HG02642 (cell line): ENCODE results near the gene NECAB3.
A peak's percentile ranks its signal among the peaks of the same experiment; 100 is the strongest.
"Not testable (repeated sequence)": the region's sequence is repeated elsewhere in the genome, so short reads cannot be mapped to it uniquely, and the experiment has no call there.

Experiments used
- ATAC-seq: cut with Tn5 transposase; IDR thresholded peaks from one replicate; pipeline ENCODE4 v1.9.1; 2021; ENCODE audit warnings: mild to moderate bottlenecking; ENCODE audit not compliant: unreplicated experiment, poor library complexity

Gene NECAB3

DNA sequence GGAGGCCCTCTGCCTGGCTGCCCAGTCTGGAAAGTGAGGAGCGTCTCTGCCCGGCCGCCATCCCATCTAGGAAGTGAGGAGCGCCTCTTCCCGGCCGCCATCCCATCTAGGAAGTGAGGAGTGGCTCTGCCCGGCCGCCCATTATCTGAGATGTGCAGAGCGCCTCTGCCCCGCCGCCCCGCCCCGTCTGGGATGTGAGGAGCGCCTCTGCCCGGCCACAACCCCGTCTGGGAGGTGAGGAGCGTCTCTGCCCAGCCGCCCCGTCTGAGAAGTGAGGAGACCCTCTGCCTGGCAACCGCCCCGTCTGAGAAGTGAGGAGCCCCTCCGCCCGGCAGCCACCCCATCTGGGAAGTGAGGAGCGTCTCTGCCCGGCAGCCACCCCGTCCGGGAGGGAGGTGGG lies 24.7 kb upstream of the NECAB3 start:
- ATAC-seq, result not testable (repeated sequence)

- no peak for ATAC-seq
These were observed 22.9 kb upstream of the NECAB3 start for GRCh38 chr20:33697129-33697528.

DNA sequence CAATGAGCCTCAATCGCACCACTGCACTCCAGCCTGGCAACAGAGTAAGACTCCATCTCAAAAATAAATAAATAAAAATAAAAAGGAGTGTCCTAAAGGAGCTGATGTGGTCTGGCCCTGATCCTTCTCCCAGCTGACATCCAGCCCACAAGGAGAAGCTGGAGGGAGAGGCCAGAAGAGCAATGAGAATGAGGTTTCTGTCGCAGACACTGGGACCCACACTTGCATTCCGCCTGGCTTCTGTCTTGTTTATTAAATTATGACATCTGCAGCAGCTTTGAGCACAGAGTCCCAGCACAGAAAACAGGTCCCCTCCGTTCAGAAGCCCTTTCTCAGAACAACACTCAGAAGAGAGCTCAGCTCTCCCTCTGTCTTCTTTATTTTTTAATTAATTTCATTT lies 22.2 kb upstream of the NECAB3 start:
- no peak for ATAC-seq

- ATAC-seq, result no peak
These were observed 20.4 kb upstream of the NECAB3 start for GRCh38 chr20:33694639-33695012.

- ATAC-seq, result no peak
These were observed 19.8 kb upstream of the NECAB3 start for GRCh38 chr20:33693741-33694638.

GRCh38 chr20:33693289-33693688 lies 19.1 kb upstream of the NECAB3 start:
- no peak for ATAC-seq

DNA sequence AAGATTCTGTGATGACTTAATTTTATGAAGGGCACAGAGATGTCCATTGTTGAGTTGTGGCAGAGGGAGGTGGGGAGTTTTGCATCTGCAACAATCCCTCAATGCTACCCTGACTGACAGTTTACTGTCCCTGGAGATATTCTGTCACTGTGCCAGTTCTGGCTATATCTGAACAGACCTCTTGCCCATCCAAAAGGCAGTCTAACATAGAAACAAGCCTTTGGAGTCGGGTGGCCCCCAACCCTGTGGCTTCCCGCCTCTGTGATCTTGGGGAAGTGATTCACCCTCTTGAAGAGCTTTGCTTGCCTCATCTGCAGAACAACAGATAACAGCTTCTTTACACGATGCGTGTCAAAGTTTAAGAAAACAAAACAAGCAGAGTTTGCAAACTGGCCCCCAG lies 15.7 kb upstream of the NECAB3 start:
- no peak for ATAC-seq

DNA sequence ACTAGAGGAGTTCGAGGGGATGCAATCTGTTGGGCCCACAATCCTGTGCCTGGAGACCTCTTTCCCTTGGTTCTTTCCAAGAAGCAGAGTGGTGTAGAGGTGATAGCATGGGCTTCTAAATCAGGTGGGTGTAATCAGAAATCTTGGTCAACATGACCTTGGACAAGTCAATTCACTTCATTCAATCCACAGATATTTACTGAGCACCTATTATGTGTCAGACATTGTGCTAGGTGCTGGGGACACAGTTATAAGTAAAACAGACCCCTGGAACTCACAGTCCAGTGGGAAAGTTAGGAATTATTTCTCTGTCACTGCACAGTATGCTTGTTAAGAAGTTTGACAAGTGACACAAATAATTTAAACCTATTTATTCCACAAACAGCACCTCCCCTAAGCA lies 15.3 kb upstream of the NECAB3 start:
- no peak for ATAC-seq

DNA sequence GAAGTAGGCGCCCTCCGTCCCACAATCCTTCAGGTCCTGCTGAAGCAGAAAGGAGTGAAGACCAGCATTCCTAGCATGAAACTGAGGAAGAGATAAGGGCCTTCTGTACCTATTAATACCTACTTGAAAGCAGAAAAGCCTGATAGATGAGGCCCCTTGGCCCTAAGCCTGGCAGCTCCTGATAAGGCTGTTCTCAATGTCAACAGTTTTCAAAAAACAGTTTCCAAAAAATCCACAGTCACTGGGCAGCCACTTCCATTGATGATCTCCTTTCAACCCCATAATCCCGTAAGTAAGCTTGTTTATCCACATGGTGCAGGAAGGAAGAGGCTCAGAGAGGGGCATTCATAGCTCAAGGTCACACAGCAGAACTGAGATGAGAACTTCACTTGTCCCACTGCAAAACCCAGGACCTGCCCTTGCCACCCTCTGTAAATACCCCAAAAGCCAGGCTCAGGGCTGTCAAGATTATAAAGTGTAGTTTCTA lies 14.8 kb upstream of the NECAB3 start:
- ATAC-seq, result no peak

DNA sequence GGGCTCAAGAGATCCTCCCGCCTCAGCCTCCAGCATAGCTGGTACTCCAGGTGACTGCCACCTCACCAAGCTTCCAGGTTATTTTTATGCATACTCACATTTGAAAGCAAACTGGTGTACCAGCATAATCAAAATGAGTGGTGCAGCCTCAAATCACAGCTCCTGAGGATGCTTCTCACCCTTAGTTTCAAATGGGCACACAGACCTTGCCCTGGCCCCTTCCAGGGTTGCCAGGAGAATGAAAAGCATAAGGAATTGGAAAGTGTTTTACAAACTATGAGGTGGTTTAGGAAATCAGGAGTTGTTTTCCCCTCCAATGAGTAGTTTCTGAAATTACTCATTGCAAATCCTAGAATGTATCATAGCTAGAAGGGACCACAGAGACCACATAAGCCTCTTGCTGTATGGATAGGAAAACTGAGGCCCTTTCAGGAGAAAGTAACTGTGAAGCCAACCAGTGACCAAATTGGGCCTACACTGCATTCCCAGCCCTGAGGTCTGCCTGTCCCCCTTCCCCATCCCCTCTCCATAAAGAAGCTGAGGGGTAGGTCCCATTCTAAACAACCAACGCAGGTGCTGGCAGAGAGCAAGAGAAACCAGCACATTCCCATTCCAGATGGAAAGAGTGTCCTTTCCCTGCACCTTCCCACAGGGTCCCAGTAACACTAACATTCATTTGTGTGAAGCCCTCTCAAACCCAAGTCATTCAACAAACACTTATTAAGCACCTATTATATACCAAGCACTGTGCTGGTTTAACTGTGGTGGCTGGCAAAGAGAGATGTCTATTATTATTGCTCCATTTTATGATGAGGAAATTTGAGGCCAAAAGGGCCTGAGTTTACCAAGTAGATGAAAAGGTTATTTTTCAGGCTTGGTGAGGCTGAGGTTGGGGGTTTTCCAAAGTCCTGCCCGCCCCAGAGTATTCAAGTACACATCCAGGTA lies 14.0 kb upstream of the NECAB3 start:
- no peak for ATAC-seq

DNA sequence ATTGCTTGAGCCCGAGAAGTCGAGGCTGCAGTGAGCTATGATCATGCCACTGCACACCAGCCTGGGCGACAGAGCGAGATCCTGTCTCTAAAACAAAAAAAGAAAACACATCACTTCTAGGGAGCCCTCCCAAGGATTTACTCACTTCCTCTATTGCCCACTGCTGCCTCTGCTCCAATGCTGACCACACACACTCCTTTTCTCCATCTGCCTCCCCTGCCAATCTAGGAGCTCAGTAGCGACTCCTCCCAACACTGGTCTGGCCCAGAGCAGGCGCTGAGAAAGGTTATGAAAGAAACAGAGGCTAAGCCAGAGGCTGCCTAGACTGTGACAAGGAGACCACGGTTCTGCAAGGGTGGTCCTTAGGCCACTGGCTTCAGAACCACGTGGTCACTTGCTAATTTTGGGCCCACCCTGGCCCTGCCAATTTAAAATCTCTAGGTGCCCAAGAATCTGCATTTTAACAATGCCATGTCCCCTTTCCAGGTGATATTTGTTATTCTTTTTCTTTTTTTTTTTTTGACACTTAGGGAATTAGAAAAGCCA lies 13.2 kb upstream of the NECAB3 start:
- no peak for ATAC-seq

DNA sequence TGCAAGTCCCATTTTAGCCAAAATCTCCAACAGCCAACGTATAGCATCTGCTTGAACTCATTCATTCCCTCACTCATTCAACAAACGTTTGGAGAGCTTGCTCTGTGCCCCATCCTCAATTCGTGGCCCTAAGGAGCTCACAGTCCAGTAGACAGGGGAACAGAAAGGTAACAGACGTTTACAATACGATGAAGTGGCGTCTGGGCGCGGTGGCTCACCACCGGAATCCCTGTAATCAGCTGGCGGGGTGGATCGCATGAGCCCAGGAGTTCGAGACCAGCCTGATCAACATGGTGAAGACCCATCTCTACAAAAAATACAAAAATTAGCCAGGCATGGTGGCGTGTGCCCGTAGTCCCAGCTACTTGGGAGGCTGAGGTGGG lies 12.7 kb upstream of the NECAB3 start:
- no peak for ATAC-seq

DNA sequence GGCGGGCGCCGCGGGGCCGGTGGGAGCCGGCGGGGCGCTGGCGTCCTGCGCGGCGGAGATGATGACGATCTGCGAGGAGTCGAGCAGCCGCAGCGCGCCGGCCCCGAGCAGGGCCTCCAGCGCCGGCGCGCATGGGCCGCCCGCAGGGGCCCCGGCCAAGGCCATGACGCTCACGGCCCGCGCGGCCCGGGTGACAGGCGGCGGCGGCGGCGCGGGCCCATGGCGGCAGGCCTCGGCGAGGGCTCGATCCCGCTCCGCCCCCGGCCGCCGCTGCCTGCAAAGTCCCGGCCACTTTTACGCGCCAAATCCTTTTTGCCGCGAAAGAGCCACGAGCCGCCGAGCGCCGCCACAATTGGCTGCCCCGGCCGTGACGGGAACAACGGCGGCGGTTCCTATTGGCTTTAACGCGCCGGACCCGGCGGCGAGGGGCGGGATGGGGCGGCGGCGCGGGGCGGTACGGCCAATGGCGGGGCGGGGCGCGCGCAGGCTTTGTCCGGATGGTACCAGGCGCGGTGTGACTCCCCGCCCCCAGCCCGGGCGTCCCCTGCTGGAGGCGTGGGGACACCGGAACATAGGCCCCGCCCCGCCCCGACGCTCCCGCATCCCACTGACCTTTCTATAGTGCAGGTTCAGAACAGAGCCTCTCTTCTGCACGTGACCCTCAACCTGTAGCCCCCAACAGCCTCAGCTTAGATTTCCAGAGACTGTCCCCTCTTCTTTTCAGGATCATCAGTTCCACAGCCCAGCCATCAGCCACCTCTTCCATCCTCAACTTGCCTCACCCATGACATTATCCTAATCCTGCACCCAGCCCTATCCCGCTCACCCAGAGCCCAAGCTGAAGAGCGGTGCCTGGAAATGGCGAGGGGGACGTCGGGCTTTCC lies 12.1 kb upstream of the NECAB3 start, which contains the start of gene E2F1:
Gene E2F1, minus strand, starts transcription at position 286 of the 884 bp plus-strand sequence. Its CDS starts 121 bp downstream, at position 165.
- ATAC-seq, result peak; percentile 86

GRCh38 chr20:33685328-33686099 lies 11.3 kb upstream of the NECAB3 start:
- ATAC-seq, result peak; percentile 40

GRCh38 chr20:33684533-33685327 lies 10.5 kb upstream of the NECAB3 start:
- no peak for ATAC-seq

- no peak for ATAC-seq
These were observed 7.6 kb upstream of the NECAB3 start for GRCh38 chr20:33681728-33682353.

DNA sequence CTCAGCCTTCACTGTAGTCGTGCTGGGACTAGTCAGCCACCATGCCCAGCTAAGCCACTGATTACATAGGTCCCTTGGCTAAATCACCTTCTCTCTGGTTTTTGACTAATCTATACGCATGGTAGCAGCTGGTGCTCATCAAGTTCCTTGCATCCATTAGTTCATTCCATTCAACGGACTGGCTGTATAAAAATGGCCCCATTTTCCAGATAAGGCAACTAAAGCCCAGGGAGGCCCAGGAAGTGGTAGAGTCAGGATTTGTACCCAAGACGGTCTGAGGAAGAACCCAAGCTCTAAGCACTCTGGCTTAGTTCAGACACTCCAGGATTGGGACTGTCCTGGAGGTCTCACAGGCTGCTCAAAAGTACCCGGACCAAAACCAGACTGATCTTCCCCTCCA lies 7.1 kb upstream of the NECAB3 start:
- ATAC-seq, result no peak

DNA sequence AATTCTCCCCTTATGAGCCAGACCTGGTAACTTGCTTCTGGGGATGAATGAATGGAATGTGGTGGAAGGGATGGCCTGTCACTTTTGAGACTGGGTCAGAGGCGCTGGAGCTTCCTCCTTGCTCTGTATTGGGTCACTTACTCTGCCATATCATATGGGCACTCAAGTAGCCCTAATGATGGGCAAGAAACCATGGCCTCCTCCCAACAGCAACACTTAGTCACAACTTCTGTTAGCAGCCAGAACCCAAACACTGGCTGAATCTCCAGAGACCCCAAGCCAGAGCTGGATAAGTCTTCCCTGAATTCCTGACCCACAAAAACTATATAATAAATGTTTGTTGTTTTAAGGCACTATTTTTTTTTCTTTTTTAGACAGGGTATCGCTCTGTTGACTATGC lies 6.5 kb upstream of the NECAB3 start:
- ATAC-seq, result no peak
